Measurements from ENCODE around the gene TMPRSS9.
A peak's percentile ranks its signal among the peaks of the same experiment; 100 is the strongest.

Gene TMPRSS9

GRCh38 chr19:2451741-2452140, 91.7 kb downstream of the TMPRSS9 start:
- peaks cover 16% of the 10 kb centered on the region for H3K4me1 ChIP-seq (ENCODE audit: insufficient read depth, low read length, poor library complexity, severe bottlenecking)
- peaks cover 92% of the 10 kb centered on the region for H3K79me2 ChIP-seq (ENCODE audit: insufficient read depth, low read length)
- H2AFZ ChIP-seq (ENCODE audit: low read length): no peak overlapping the region

GRCh38 chr19:2453431-2454025, 93.5 kb downstream of the TMPRSS9 start:
- peaks cover 45% of the 10 kb centered on the region for H4K20me1 ChIP-seq (ENCODE audit: insufficient read depth, low read length, poor library complexity, severe bottlenecking)
- H2AFZ ChIP-seq (ENCODE audit: low read length): no peak overlapping the region
- H3K36me3 ChIP-seq (ENCODE audit: insufficient read depth, low read length): no peaks in the 10 kb centered on the region
- H3K9ac ChIP-seq (ENCODE audit: low read depth, low read length, poor library complexity, severe bottlenecking): peak overlapping the region; percentile 92
- TF ChIP-seq EZH2phosphoT487 (IDR thresholded peaks at IDR 0.05; ENCODE audit: borderline replicate concordance) (no peak), CTCF (conservative IDR thresholded peaks at IDR 0.05; ENCODE audit: low read length) (no peak)
- peaks cover 23% of the 10 kb centered on the region for H3K4me1 ChIP-seq (ENCODE audit: insufficient read depth, low read length, poor library complexity, severe bottlenecking)
- peak overlapping the region; percentile 100 for H3K4me2 ChIP-seq (ENCODE audit: low read depth, low read length, poor library complexity, severe bottlenecking)
- no peaks in the 10 kb centered on the region for H3K9me3 ChIP-seq (ENCODE audit: insufficient read depth, low read depth, low read length)
- H3K4me3 ChIP-seq (ENCODE audit: low read length, poor library complexity, severe bottlenecking): peak overlapping the region; percentile 89
- peaks cover 82% of the 10 kb centered on the region for H3K79me2 ChIP-seq (ENCODE audit: insufficient read depth, low read length)
- H3K27me3 ChIP-seq (ENCODE audit: insufficient read depth, low read length, poor library complexity, severe bottlenecking): peaks cover 6% of the 10 kb centered on the region
- H3F3A ChIP-seq (ENCODE audit: low read depth): 0 out of 2 replicates have a peak, but pooled peaks cover 3% of the 10 kb centered on the region
- no peaks in the 10 kb centered on the region for H3K9me2 ChIP-seq (replicated peaks; ENCODE audit: low read depth, low read length)

More at GRCh38 chr19:2451741-2452140, 91.7 kb downstream of the TMPRSS9 start:
- H3K4me3 ChIP-seq (ENCODE audit: low read length, poor library complexity, severe bottlenecking): no peak overlapping the region
- H3F3A ChIP-seq (ENCODE audit: low read depth): no peaks in the 10 kb centered on the region
- H3K4me2 ChIP-seq (ENCODE audit: low read depth, low read length, poor library complexity, severe bottlenecking): no peak overlapping the region
- peaks cover 6% of the 10 kb centered on the region for H3K27me3 ChIP-seq (ENCODE audit: insufficient read depth, low read length, poor library complexity, severe bottlenecking)
- no peaks in the 10 kb centered on the region for H3K9me3 ChIP-seq (ENCODE audit: insufficient read depth, low read depth, low read length)
- H4K20me1 ChIP-seq (ENCODE audit: insufficient read depth, low read length, poor library complexity, severe bottlenecking): peaks cover 56% of the 10 kb centered on the region
- H3K9me2 ChIP-seq (replicated peaks; ENCODE audit: low read depth, low read length): no peaks in the 10 kb centered on the region
- H3K9ac ChIP-seq (ENCODE audit: low read depth, low read length, poor library complexity, severe bottlenecking): no peak overlapping the region
- TF ChIP-seq EZH2phosphoT487 (IDR thresholded peaks at IDR 0.05; ENCODE audit: borderline replicate concordance) (no peak), CTCF (conservative IDR thresholded peaks at IDR 0.05; ENCODE audit: low read length) (no peak)
- no peaks in the 10 kb centered on the region for H3K36me3 ChIP-seq (ENCODE audit: insufficient read depth, low read length)

GRCh38 chr19:2454199-2454961, 94.3 kb downstream of the TMPRSS9 start:
- H2AFZ ChIP-seq (ENCODE audit: low read length): no peak overlapping the region
- peaks cover 42% of the 10 kb centered on the region for H4K20me1 ChIP-seq (ENCODE audit: insufficient read depth, low read length, poor library complexity, severe bottlenecking)
- 0 out of 2 replicates have a peak, but pooled peaks cover 3% of the 10 kb centered on the region for H3F3A ChIP-seq (ENCODE audit: low read depth)
- peaks cover 23% of the 10 kb centered on the region for H3K4me1 ChIP-seq (ENCODE audit: insufficient read depth, low read length, poor library complexity, severe bottlenecking)
- H3K4me2 ChIP-seq (ENCODE audit: low read depth, low read length, poor library complexity, severe bottlenecking): peak overlapping the region; percentile 100
- TF ChIP-seq CTCF (conservative IDR thresholded peaks at IDR 0.05; ENCODE audit: low read length): no peak
- TF ChIP-seq EZH2phosphoT487 (IDR thresholded peaks at IDR 0.05; ENCODE audit: borderline replicate concordance): no peak
- no peaks in the 10 kb centered on the region for H3K9me3 ChIP-seq (ENCODE audit: insufficient read depth, low read depth, low read length)
- peaks cover 6% of the 10 kb centered on the region for H3K27me3 ChIP-seq (ENCODE audit: insufficient read depth, low read length, poor library complexity, severe bottlenecking)
- H3K9ac ChIP-seq (ENCODE audit: low read depth, low read length, poor library complexity, severe bottlenecking): peak overlapping the region; percentile 92
- peak overlapping the region; percentile 89 for H3K4me3 ChIP-seq (ENCODE audit: low read length, poor library complexity, severe bottlenecking)
- no peaks in the 10 kb centered on the region for H3K36me3 ChIP-seq (ENCODE audit: insufficient read depth, low read length)
- no peaks in the 10 kb centered on the region for H3K9me2 ChIP-seq (replicated peaks; ENCODE audit: low read depth, low read length)
- peaks cover 74% of the 10 kb centered on the region for H3K79me2 ChIP-seq (ENCODE audit: insufficient read depth, low read length)
